ENCODE data around the gene SEC24B.

Gene SEC24B

GRCh38 chr4:109411964-109412363 lies 21.7 kb upstream of the SEC24B start:
- no peak for TF ChIP-seq CTCF (IDR thresholded peaks at IDR 0.05; ENCODE audit: control insufficient read depth, insufficient read depth, low read depth, low read length, missing control alignments)
- H3K4me3 ChIP-seq (ENCODE audit: control insufficient read depth, low read depth, low read length), result no peak overlapping the region
- no peak for DNase-seq (ENCODE audit: low read depth)

GRCh38 chr4:109412776-109413175 lies 20.8 kb upstream of the SEC24B start:
- no peak overlapping the region for H3K4me3 ChIP-seq (ENCODE audit: control insufficient read depth, low read depth, low read length)
- no peak for DNase-seq (ENCODE audit: low read depth)
- no peak for TF ChIP-seq CTCF (IDR thresholded peaks at IDR 0.05; ENCODE audit: control insufficient read depth, insufficient read depth, low read depth, low read length, missing control alignments)

- no peak for DNase-seq (ENCODE audit: low read depth)
- TF ChIP-seq CTCF (IDR thresholded peaks at IDR 0.05; ENCODE audit: control insufficient read depth, insufficient read depth, low read depth, low read length, missing control alignments), result no peak
Observed at GRCh38 chr4:109414938-109415337, 18.7 kb upstream of the SEC24B start.

GRCh38 chr4:109418588-109418987 lies 15.0 kb upstream of the SEC24B start:
- DNase-seq (ENCODE audit: low read depth), result no peak
- no peak overlapping the region for H3K4me3 ChIP-seq (ENCODE audit: control insufficient read depth, low read depth, low read length)
- TF ChIP-seq CTCF (IDR thresholded peaks at IDR 0.05; ENCODE audit: control insufficient read depth, insufficient read depth, low read depth, low read length, missing control alignments), result no peak

More at GRCh38 chr4:109414938-109415337, 18.7 kb upstream of the SEC24B start:
- no peak overlapping the region for H3K4me3 ChIP-seq (ENCODE audit: control insufficient read depth, low read depth, low read length)

GRCh38 chr4:109419679-109420078 lies 13.9 kb upstream of the SEC24B start:
- no peak for DNase-seq (ENCODE audit: low read depth)
- no peak overlapping the region for H3K4me3 ChIP-seq (ENCODE audit: control insufficient read depth, low read depth, low read length)
- no peak for TF ChIP-seq CTCF (IDR thresholded peaks at IDR 0.05; ENCODE audit: control insufficient read depth, insufficient read depth, low read depth, low read length, missing control alignments)

- H3K4me3 ChIP-seq (ENCODE audit: control insufficient read depth, low read depth, low read length), result no peak overlapping the region
- DNase-seq (ENCODE audit: low read depth), result no peak
- TF ChIP-seq CTCF (IDR thresholded peaks at IDR 0.05; ENCODE audit: control insufficient read depth, insufficient read depth, low read depth, low read length, missing control alignments), result no peak
Observed at GRCh38 chr4:109424093-109424841, 9.3 kb upstream of the SEC24B start.

Data from AG09309 (cell line).